MG63 (cell line): ENCODE data around the gene HDAC5. TPM values are rescaled to one million over a fixed set of nuclear protein-coding genes. Genes with fewer than 3 reads are reported as not detected.
A peak's percentile ranks its signal among the peaks of the same experiment; 100 is the strongest.

ENCODE experiments used
- DNase-seq: peaks from one replicate; pipeline ENCODE4 v3.0.0-alpha.2; 2020
- H3K27me3 ChIP-seq: fragments of 250-450 bp; sonication (Bioruptor Pico); 2 replicates; pipeline ENCODE4 v1.5.1; 2020; ENCODE audit warnings: mild to moderate bottlenecking, moderate library complexity
- H3K36me3 ChIP-seq: fragments of 250-450 bp; sonication (Bioruptor Pico); 2 replicates; pipeline ENCODE4 v1.5.1; 2020; ENCODE audit warnings: mild to moderate bottlenecking, moderate library complexity
- H3K4me3 ChIP-seq: fragments of 250-450 bp; sonication (Bioruptor Pico); 2 replicates; pipeline ENCODE4 v1.5.1; 2020; ENCODE audit warnings: mild to moderate bottlenecking, moderate library complexity
- H3K9me3 ChIP-seq: fragments of 250-450 bp; sonication (Bioruptor Pico); 2 replicates; pipeline ENCODE4 v1.5.1; 2020; ENCODE audit warnings: mild to moderate bottlenecking, moderate library complexity
- total RNA-seq: library from RNA; depleted of rRNA; stranded (reverse); fragments of >200 nt; shearing (Covaris generic); gene quantifications from 2 replicates; pipeline ENCODE4 v1.2.3, GENCODE V29; 2014; ENCODE audit warnings: low replicate concordance

Gene HDAC5
- total RNA-seq, 1 experiment from 2014 or later: 50.4 TPM

GRCh38 chr17:44117351-44117750 is 6.1 kb downstream of the HDAC5 start:
- no peak for DNase-seq
- Histone ChIP-seq H3K9me3 (no peaks in the 10 kb centered on the region), H3K4me3 (no peak overlapping the region), H3K36me3 (no peaks in the 10 kb centered on the region; the same call in 1 of the 2 replicates), H3K27me3 (no peaks in the 10 kb centered on the region)

- no peaks in the 10 kb centered on the region for H3K9me3 ChIP-seq
- H3K36me3 ChIP-seq: no peaks in the 10 kb centered on the region; the same call in 1 of the 2 replicates
- no peak overlapping the region for H3K4me3 ChIP-seq
- DNase-seq: peak; percentile 56
- H3K27me3 ChIP-seq: no peaks in the 10 kb centered on the region
Observed at GRCh38 chr17:44115585-44116415, 7.6 kb downstream of the HDAC5 start.

- Histone ChIP-seq H3K9me3 (no peaks in the 10 kb centered on the region), H3K4me3 (no peak overlapping the region), H3K36me3 (no peaks in the 10 kb centered on the region; the same call in 1 of the 2 replicates), H3K27me3 (no peaks in the 10 kb centered on the region)
- DNase-seq: peak; percentile 64
Observed at GRCh38 chr17:44113868-44114840, 9.3 kb downstream of the HDAC5 start.

- no peak for DNase-seq
- Histone ChIP-seq H3K36me3 (no peaks in the 10 kb centered on the region; the same call in 1 of the 2 replicates), H3K9me3 (no peaks in the 10 kb centered on the region), H3K27me3 (no peaks in the 10 kb centered on the region), H3K4me3 (no peak overlapping the region)
Observed at GRCh38 chr17:44113382-44113781, 10.1 kb downstream of the HDAC5 start.

GRCh38 chr17:44112284-44113280 is 10.9 kb downstream of the HDAC5 start:
- DNase-seq: no peak
- Histone ChIP-seq H3K36me3 (no peaks in the 10 kb centered on the region; the same call in 1 of the 2 replicates), H3K9me3 (no peaks in the 10 kb centered on the region)

GRCh38 chr17:44111777-44112176 is 11.7 kb downstream of the HDAC5 start:
- Histone ChIP-seq H3K9me3 (no peaks in the 10 kb centered on the region), H3K4me3 (no peak overlapping the region), H3K36me3 (no peaks in the 10 kb centered on the region; the same call in none of the 2 replicates), H3K27me3 (no peaks in the 10 kb centered on the region)
- DNase-seq: no peak

More at GRCh38 chr17:44112284-44113280, 10.9 kb downstream of the HDAC5 start:
- H3K4me3 ChIP-seq: no peak overlapping the region
- no peaks in the 10 kb centered on the region for H3K27me3 ChIP-seq

- no peaks in the 10 kb centered on the region; the same call in none of the 2 replicates for H3K36me3 ChIP-seq
- no peaks in the 10 kb centered on the region for H3K27me3 ChIP-seq
- no peaks in the 10 kb centered on the region for H3K9me3 ChIP-seq
- H3K4me3 ChIP-seq: peak overlapping the region; percentile 36
- peak; percentile 92 for DNase-seq
Observed at GRCh38 chr17:44110823-44111633, 12.4 kb downstream of the HDAC5 start.

GRCh38 chr17:44110011-44110686 is 13.3 kb downstream of the HDAC5 start:
- no peak for DNase-seq
- Histone ChIP-seq H3K36me3 (no peaks in the 10 kb centered on the region; the same call in none of the 2 replicates), H3K9me3 (no peaks in the 10 kb centered on the region), H3K27me3 (no peaks in the 10 kb centered on the region), H3K4me3 (peak overlapping the region; percentile 36)

- Histone ChIP-seq H3K4me3 (no peak overlapping the region; the same call in 1 of the 2 replicates), H3K9me3 (no peaks in the 10 kb centered on the region), H3K36me3 (no peaks in the 10 kb centered on the region; the same call in none of the 2 replicates), H3K27me3 (no peaks in the 10 kb centered on the region)
- DNase-seq: no peak
Observed at GRCh38 chr17:44109312-44109630, 14.2 kb downstream of the HDAC5 start.

GRCh38 chr17:44108440-44109311 is 14.8 kb downstream of the HDAC5 start:
- Histone ChIP-seq H3K36me3 (no peaks in the 10 kb centered on the region; the same call in none of the 2 replicates), H3K4me3 (no peak overlapping the region), H3K27me3 (no peaks in the 10 kb centered on the region), H3K9me3 (no peaks in the 10 kb centered on the region)
- DNase-seq: peak; percentile 98

GRCh38 chr17:44106801-44107200 is 16.6 kb downstream of the HDAC5 start:
- Histone ChIP-seq H3K27me3 (no peaks in the 10 kb centered on the region), H3K4me3 (no peak overlapping the region), H3K36me3 (no peaks in the 10 kb centered on the region; the same call in 1 of the 2 replicates), H3K9me3 (no peaks in the 10 kb centered on the region)
- no peak for DNase-seq

GRCh38 chr17:44105941-44106340 is 17.5 kb downstream of the HDAC5 start:
- no peaks in the 10 kb centered on the region; the same call in 1 of the 2 replicates for H3K36me3 ChIP-seq
- DNase-seq: no peak
- no peaks in the 10 kb centered on the region for H3K27me3 ChIP-seq
- H3K4me3 ChIP-seq: no peak overlapping the region
- no peaks in the 10 kb centered on the region for H3K9me3 ChIP-seq

- H3K36me3 ChIP-seq: no peaks in the 10 kb centered on the region; the same call in 1 of the 2 replicates
- H3K27me3 ChIP-seq: no peaks in the 10 kb centered on the region
- H3K9me3 ChIP-seq: no peaks in the 10 kb centered on the region
- no peak for DNase-seq
- no peak overlapping the region for H3K4me3 ChIP-seq
Observed at GRCh38 chr17:44105483-44105882, 18.0 kb downstream of the HDAC5 start.
